Measurements from ENCODE around the gene FOXJ3.
A peak's percentile ranks its signal among the peaks of the same experiment; 100 is the strongest.

FOXJ3 gene

DNA sequence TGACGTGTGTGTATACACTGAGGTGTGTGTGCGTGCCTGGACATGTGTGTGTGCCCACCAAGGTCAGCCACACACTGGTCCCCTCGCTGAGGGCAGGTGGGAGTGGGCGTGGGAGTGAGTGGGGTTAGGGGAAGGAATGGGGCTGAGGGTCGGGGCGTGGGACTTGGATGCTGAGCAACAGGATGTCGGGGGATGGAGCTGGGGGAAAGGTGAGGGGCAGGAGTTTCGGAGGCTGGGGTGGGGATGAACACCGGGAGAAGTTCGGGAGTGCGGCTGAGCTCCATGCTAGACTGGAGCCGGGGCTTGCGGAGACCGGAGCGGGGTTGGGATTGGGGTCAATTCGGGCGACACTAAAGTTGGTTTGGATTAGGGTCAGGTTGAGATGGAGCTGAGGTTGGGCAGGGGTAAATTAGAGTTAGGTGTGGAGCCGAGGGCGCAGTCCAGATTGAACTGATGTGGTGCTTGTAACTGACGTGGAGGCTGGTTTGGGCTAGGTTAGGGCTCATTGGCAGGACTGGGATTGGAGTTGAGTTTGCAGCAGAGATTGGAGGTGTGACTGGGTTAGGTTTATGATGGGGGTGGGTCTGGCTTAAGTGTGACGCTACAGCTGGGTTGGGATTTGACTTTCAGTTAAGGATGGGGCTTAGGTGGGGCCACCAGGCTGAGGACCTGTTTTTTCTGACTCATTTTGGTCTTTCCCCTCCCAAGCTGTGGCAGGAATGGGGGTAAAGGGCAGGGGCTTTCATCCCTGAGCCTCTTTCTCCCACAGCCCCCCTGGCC, 167.2 kb downstream of the FOXJ3 start (continued):
- TF ChIP-seq, protein P1, sequence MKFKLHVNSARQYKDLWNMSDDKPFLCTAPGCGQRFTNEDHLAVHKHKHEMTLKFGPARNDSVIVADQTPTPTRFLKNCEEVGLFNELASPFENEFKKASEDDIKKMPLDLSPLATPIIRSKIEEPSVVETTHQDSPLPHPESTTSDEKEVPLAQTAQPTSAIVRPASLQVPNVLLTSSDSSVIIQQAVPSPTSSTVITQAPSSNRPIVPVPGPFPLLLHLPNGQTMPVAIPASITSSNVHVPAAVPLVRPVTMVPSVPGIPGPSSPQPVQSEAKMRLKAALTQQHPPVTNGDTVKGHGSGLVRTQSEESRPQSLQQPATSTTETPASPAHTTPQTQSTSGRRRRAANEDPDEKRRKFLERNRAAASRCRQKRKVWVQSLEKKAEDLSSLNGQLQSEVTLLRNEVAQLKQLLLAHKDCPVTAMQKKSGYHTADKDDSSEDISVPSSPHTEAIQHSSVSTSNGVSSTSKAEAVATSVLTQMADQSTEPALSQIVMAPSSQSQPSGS (tag by site-specific recombination; IDR thresholded peaks at IDR 0.05; ENCODE audit: low read depth) = no peak
- peak; percentile 80 for TF ChIP-seq KLF1 (tag by site-specific recombination; IDR thresholded peaks at IDR 0.05)
- no peak for TF ChIP-seq ZNF548 (tag by site-specific recombination; IDR thresholded peaks at IDR 0.05)
- TF ChIP-seq, protein P2, sequence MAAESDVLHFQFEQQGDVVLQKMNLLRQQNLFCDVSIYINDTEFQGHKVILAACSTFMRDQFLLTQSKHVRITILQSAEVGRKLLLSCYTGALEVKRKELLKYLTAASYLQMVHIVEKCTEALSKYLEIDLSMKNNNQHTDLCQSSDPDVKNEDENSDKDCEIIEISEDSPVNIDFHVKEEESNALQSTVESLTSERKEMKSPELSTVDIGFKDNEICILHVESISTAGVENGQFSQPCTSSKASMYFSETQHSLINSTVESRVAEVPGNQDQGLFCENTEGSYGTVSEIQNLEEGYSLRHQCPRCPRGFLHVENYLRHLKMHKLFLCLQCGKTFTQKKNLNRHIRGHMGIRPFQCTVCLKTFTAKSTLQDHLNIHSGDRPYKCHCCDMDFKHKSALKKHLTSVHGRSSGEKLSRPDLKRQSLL (tag by site-specific recombination; IDR thresholded peaks at IDR 0.05) = peak; percentile 26; the same call in 1 of the 2 replicates
- TF ChIP-seq SCRT2 (tag by site-specific recombination; IDR thresholded peaks at IDR 0.05) = peak; percentile 77
- TF ChIP-seq MEIS1 (CRISPR knock-in tag; IDR thresholded peaks at IDR 0.05; ENCODE audit: borderline replicate concordance) = no peak
- TF ChIP-seq ZNF664 (tag by site-specific recombination; IDR thresholded peaks at IDR 0.05) = no peak
- TF ChIP-seq ZNF112 (tag by site-specific recombination; IDR thresholded peaks at IDR 0.05) = no peak
- 0 out of 2 replicates have a peak, but pooled peaks have one; percentile 26 for TF ChIP-seq ZNF416 (tag by site-specific recombination; IDR thresholded peaks at IDR 0.05)

DNA sequence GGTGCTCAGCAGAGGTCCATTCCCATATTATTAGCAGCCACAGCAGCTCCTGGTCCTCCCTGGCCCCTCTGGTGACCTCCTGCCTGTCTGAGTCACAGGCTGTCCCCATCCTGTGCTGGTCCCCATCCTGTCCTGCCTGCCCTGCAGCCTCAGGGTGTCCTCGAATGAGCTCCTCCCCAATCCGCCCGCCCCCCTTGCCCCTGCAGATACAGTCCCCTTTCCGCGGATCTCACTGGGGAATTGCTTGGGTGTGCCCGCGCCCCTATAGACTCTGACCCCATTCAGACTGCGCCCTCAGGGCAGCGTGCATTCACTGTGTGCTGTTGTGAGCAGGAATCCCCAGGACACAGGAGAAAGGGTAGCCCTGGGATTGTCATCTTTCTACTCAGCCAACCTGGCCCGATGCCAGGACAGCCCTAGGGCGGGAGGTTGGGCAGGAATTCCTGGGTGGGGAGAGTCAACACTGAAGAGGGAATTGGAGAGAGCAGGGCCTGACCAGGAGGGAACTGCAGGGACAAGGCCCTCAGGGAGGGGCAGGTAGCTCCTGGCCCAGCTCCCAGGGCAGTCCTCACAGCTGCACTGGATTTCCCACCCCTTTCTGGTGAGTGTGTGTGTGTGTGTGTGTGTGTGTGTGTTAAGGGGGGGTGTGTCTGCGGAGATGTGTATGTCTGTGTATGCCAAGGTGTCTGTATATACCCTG, 169.4 kb downstream of the FOXJ3 start:
- no peaks in the 10 kb centered on the region for H3K36me3 ChIP-seq (ENCODE audit: control insufficient read depth in 2 of 2, insufficient read depth in 1 of 2, low read length in 2 of 2)
- no peaks in the 10 kb centered on the region for H3K9me3 ChIP-seq (ENCODE audit: control insufficient read depth, insufficient read depth, low read depth, low read length)
- ChIA-PET CTCF (interaction anchor here (0.5 to 4.8 kb wide), 3 partner anchors 8 to 61 kb away, joined by 3 to 21 read pairs (median 4); no protein-coding TSS in a partner anchor), POLR2A (interaction anchor here (0.6 to 1.2 kb wide), 3 partner anchors 12 to 517 kb away, joined by 3 read pairs; partner anchors contain the start of gene YBX1)
- H3K4me3 ChIP-seq (ENCODE audit: low read depth, low read length) = no peak overlapping the region
- H3K4me1 ChIP-seq (ENCODE audit: control insufficient read depth, insufficient read depth, low read length) = peaks cover 8% of the 10 kb centered on the region; the same call in 1 of the 2 replicates
- no peak overlapping the region for H3K27ac ChIP-seq (ENCODE audit: extremely low read depth, low read depth, low read length)
- TF ChIP-seq ZXDB (tag by site-specific recombination; IDR thresholded peaks at IDR 0.05) = 0 out of 2 replicates have a peak, but pooled peaks have one; percentile 31
- TF ChIP-seq ZBTB21 (tag by site-specific recombination; IDR thresholded peaks at IDR 0.05) = 0 out of 2 replicates have a peak, but pooled peaks have one; percentile 9
- no peak for TF ChIP-seq ZFP3 (tag by site-specific recombination; IDR thresholded peaks at IDR 0.05; ENCODE audit: low read depth)
- TF ChIP-seq ZNF211 (tag by site-specific recombination; IDR thresholded peaks at IDR 0.05; ENCODE audit: low read depth) = no peak
- TF ChIP-seq, protein P3, sequence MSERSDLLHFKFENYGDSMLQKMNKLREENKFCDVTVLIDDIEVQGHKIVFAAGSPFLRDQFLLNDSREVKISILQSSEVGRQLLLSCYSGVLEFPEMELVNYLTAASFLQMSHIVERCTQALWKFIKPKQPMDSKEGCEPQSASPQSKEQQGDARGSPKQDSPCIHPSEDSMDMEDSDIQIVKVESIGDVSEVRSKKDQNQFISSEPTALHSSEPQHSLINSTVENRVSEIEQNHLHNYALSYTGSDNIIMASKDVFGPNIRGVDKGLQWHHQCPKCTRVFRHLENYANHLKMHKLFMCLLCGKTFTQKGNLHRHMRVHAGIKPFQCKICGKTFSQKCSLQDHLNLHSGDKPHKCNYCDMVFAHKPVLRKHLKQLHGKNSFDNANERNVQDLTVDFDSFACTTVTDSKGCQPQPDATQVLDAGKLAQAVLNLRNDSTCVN (tag by site-specific recombination; optimal IDR thresholded peaks at IDR 0.05) = peak; percentile 20
- peak; percentile 80; the same call in 1 of the 2 replicates for TF ChIP-seq ZNF544 (tag by site-specific recombination; IDR thresholded peaks at IDR 0.05)
- peak; percentile 76 for TF ChIP-seq ZNF341 (tag by site-specific recombination; IDR thresholded peaks at IDR 0.05; ENCODE audit: low read depth)
- TF ChIP-seq, protein P4, sequence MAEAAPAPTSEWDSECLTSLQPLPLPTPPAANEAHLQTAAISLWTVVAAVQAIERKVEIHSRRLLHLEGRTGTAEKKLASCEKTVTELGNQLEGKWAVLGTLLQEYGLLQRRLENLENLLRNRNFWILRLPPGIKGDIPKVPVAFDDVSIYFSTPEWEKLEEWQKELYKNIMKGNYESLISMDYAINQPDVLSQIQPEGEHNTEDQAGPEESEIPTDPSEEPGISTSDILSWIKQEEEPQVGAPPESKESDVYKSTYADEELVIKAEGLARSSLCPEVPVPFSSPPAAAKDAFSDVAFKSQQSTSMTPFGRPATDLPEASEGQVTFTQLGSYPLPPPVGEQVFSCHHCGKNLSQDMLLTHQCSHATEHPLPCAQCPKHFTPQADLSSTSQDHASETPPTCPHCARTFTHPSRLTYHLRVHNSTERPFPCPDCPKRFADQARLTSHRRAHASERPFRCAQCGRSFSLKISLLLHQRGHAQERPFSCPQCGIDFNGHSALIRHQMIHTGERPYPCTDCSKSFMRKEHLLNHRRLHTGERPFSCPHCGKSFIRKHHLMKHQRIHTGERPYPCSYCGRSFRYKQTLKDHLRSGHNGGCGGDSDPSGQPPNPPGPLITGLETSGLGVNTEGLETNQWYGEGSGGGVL (tag by site-specific recombination; IDR thresholded peaks at IDR 0.05) = peak; percentile 99
- 0 out of 2 replicates have a peak, but pooled peaks have one; percentile 12 for TF ChIP-seq KLF8 (tag by site-specific recombination; IDR thresholded peaks at IDR 0.05)
- TF ChIP-seq ZBTB48 (tag by site-specific recombination; IDR thresholded peaks at IDR 0.05) = peak; percentile 93
- peak; percentile 52; the same call in 1 of the 2 replicates for TF ChIP-seq ZNF2 (tag by site-specific recombination; IDR thresholded peaks at IDR 0.05)
- peak; percentile 58; the same call in 1 of the 2 replicates for TF ChIP-seq ZNF843 (tag by site-specific recombination; IDR thresholded peaks at IDR 0.05)
- TF ChIP-seq TRIM28 (IDR thresholded peaks at IDR 0.05; ENCODE audit: borderline replicate concordance, low read length) = 0 out of 2 replicates have a peak, but pooled peaks have one; percentile 50
- TF ChIP-seq ZNF157 (tag by site-specific recombination; IDR thresholded peaks at IDR 0.05) = no peak; the same call in 1 of the 2 replicates
- TF ChIP-seq, protein P5, sequence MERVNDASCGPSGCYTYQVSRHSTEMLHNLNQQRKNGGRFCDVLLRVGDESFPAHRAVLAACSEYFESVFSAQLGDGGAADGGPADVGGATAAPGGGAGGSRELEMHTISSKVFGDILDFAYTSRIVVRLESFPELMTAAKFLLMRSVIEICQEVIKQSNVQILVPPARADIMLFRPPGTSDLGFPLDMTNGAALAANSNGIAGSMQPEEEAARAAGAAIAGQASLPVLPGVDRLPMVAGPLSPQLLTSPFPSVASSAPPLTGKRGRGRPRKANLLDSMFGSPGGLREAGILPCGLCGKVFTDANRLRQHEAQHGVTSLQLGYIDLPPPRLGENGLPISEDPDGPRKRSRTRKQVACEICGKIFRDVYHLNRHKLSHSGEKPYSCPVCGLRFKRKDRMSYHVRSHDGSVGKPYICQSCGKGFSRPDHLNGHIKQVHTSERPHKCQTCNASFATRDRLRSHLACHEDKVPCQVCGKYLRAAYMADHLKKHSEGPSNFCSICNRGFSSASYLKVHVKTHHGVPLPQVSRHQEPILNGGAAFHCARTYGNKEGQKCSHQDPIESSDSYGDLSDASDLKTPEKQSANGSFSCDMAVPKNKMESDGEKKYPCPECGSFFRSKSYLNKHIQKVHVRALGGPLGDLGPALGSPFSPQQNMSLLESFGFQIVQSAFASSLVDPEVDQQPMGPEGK (tag by site-specific recombination; IDR thresholded peaks at IDR 0.05) = peak; percentile 71
- TF ChIP-seq, protein P6, sequence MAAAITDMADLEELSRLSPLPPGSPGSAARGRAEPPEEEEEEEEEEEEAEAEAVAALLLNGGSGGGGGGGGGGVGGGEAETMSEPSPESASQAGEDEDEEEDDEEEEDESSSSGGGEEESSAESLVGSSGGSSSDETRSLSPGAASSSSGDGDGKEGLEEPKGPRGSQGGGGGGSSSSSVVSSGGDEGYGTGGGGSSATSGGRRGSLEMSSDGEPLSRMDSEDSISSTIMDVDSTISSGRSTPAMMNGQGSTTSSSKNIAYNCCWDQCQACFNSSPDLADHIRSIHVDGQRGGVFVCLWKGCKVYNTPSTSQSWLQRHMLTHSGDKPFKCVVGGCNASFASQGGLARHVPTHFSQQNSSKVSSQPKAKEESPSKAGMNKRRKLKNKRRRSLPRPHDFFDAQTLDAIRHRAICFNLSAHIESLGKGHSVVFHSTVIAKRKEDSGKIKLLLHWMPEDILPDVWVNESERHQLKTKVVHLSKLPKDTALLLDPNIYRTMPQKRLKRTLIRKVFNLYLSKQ (tag by site-specific recombination; IDR thresholded peaks at IDR 0.05; ENCODE audit: borderline replicate concordance) = no peak
- TF ChIP-seq ZNF747 (tag by site-specific recombination; IDR thresholded peaks at IDR 0.05) = no peak

Data from HEK293 (cell line).